ENCODE data around the gene CCL3. TPM values are rescaled to one million over a fixed set of nuclear protein-coding genes. Genes with fewer than 3 reads are reported as not detected.

CCL3 gene
- total RNA-seq = not detected in 2 replicates

GRCh38 chr17:36089888-36090836 lies at the start of gene CCL3:
Gene CCL3, minus strand, starts transcription at chr17:36090143. Its CDS starts 85 bp downstream, at chr17:36090058.

DNA sequence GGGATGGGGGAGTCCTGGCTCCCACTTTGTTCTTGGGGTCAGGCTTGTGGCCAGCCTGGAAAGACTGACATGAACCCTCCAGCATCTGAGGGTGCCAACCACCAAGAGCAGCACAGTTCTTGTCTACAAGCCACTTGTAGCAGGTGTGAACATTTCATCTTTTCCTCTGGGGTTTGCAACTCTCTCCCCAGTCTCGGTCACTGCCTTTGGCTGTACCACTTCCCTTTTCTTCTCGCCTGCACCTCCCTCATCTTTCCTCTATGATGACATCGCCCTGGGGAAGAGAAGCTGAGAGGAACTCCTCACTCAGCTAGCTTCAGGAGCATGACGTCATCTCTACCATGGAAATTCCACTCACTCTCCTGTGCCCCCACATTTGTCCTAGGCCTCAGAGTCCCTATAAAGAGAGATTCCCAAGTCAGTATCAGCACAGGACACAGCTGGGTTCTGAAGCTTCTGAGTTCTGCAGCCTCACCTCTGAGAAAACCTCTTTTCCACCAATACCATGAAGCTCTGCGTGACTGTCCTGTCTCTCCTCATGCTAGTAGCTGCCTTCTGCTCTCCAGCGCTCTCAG lies 13.5 kb upstream of the CCL3 start, which contains the start of gene CCL4:
Gene CCL4, plus strand, starts transcription at position 427 of the 575 bp plus-strand sequence. Its CDS starts 79 bp downstream, at position 506.

GRCh38 chr17:36063786-36064541 lies 26.0 kb downstream of the CCL3 start, which contains the start of gene CCL18:
Gene CCL18, plus strand, starts transcription at chr17:36064272. Its CDS starts 71 bp downstream, at chr17:36064343.

Small RNA genes within 50 kb of the gene (small RNA-seq; reads per million reads assigned to genes)
- gene RN7SL301P = not detected

Other genes with a start within 250 kb of the CCL3 start
- not detected in 2 replicates for gene HEATR9, start 221.3 kb downstream of the CCL3 start, total RNA-seq
- 0.16 TPM in 1 of 2 replicates, not detected in the other for gene CCL5, start 209.8 kb downstream of the CCL3 start, total RNA-seq
- not detected in 2 replicates for gene RDM1, start 159.4 kb downstream of the CCL3 start, total RNA-seq
- gene LYZL6, start 146.4 kb downstream of the CCL3 start, total RNA-seq = not detected in 2 replicates
- not detected in 2 replicates for gene CCL16, start 108.6 kb downstream of the CCL3 start, total RNA-seq
- not detected in 2 replicates for gene CCL14, start 103.4 kb downstream of the CCL3 start, total RNA-seq
- gene CCL15, start 88.6 kb downstream of the CCL3 start, total RNA-seq = not detected in 2 replicates
- not detected in 2 replicates for gene CCL23, start 72.2 kb downstream of the CCL3 start, total RNA-seq
- not detected in 2 replicates for gene CCL18, start 25.9 kb downstream of the CCL3 start, total RNA-seq
- gene CCL4, start 13.7 kb upstream of the CCL3 start, total RNA-seq = 0.32 TPM in 1 of 2 replicates, not detected in the other
- not detected in 2 replicates for gene TBC1D3B, start 86.5 kb upstream of the CCL3 start, total RNA-seq
- gene CCL3L1, start 106.6 kb upstream of the CCL3 start, total RNA-seq = not detected in 2 replicates
- gene CCL4L2, start 120.9 kb upstream of the CCL3 start, total RNA-seq = not detected in 2 replicates
- gene TBC1D3I, start 174.4 kb upstream of the CCL3 start, total RNA-seq = under 0.01 and 0.73 TPM in 2 replicates
- not detected in 2 replicates for gene TBC1D3G, start 233.7 kb upstream of the CCL3 start, total RNA-seq

Measured in hair follicle dermal papilla cell (primary cell).